DOHH2 (cell line): Measurements from ENCODE around the gene MAD2L1BP.

Experiments
- EZH2phosphoT487 ChIP-seq: fragments of 200-600 bp; sonication (generic); IDR thresholded peaks from 2 replicates; pipeline ENCODE4 v1.6.1; 2017; ENCODE audit warnings: borderline replicate concordance, mild to moderate bottlenecking, antibody characterized with exemption, low read length, moderate library complexity, mixed read lengths
- TF ChIP-seq, protein P1 (sequence below): fragments of 200-600 bp; sonication (generic); IDR thresholded peaks from one replicate; pipeline ENCODE4 v1.5.1; 2014; ENCODE audit warnings: antibody characterized with exemption, mild to moderate bottlenecking, low read depth, low read length; ENCODE audit not compliant: poor library complexity, severe bottlenecking

DNA sequence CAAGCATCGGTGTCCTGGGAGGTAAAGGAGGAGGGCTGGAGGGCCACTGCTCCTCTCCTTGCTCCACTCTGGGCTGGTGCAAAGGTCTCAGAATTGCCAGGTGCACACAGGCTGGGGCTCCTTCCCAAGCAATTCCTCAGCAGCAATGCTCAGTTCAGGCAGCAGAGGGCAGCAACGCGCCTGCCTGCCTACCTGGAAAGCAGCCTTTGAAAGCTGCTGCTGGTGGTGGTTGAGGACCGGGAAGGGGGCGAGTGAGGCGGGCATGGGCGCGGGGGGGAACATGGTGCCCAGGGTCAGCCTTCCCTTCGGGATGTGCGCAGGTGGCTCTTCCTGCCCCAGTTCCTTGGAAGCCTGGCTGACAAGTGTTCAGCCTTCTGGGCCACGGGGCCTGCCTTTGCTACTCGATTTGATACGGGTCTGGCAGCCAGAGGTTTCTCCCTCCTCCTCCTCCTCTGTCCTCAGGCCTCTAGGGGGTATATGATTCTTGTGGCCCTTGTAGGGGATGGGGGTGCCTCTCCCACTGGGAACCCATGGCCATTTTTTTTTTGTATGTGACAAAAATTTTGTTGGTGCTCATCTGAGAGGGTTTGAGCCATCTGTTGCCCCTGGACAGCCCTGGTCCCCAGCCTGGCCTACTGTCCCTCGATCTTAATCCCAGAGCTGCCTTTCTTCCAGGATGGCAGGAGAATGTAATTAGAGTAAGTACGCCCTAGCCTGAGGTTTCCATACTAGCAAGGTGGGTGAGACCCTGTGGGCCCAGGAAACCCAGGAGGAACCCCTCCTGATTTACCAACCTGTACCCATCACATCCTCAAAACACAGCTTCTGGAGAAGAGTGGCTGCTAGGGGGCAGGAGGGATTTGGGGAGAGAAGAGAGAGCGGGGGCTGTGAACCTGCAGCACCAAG lies 31.9 kb downstream of the MAD2L1BP start:
- TF ChIP-seq, protein P1, sequence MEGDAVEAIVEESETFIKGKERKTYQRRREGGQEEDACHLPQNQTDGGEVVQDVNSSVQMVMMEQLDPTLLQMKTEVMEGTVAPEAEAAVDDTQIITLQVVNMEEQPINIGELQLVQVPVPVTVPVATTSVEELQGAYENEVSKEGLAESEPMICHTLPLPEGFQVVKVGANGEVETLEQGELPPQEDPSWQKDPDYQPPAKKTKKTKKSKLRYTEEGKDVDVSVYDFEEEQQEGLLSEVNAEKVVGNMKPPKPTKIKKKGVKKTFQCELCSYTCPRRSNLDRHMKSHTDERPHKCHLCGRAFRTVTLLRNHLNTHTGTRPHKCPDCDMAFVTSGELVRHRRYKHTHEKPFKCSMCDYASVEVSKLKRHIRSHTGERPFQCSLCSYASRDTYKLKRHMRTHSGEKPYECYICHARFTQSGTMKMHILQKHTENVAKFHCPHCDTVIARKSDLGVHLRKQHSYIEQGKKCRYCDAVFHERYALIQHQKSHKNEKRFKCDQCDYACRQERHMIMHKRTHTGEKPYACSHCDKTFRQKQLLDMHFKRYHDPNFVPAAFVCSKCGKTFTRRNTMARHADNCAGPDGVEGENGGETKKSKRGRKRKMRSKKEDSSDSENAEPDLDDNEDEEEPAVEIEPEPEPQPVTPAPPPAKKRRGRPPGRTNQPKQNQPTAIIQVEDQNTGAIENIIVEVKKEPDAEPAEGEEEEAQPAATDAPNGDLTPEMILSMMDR: peak; percentile 91
- TF ChIP-seq EZH2phosphoT487: no peak
